Uterus (tissue), 2 donors: Measurements from ENCODE around the gene SLC23A2.

Experiments
- CTCF ChIP-seq, 4 experiments: fragments of 200-600 bp in 2 of 4; fragments of 450-650 bp in 2 of 4; sonication (generic) in 2 of 4; IDR thresholded peaks; one replicate each; pipeline ENCODE4 v1.5.1; 2016 to 2019; ENCODE audit warnings: antibody characterized with exemption in 4 of 4, mild to moderate bottlenecking in 2 of 4, moderate library complexity in 1 of 4
- POLR2A ChIP-seq, 2 donors: fragments of 450-650 bp; IDR thresholded peaks; one replicate each; pipeline ENCODE4 v1.6.1; 2016; ENCODE audit warnings: antibody characterized with exemption in 2 of 2, mild to moderate bottlenecking in 1 of 2, moderate library complexity in 1 of 2

GRCh38 chr20:4821590-4821989 is 179.7 kb downstream of the SLC23A2 start:
- TF ChIP-seq CTCF (IDR thresholded peaks at IDR 0.05), result no peak
- no peak for TF ChIP-seq POLR2A (IDR thresholded peaks at IDR 0.05)
